ENCODE measurements around the gene C2orf74.
"Not testable (repeated sequence)": the region's sequence is repeated elsewhere in the genome, so short reads cannot be mapped to it uniquely, and the experiment has no call there.

C2orf74 gene

GRCh38 chr2:61175036-61175435 lies 13.0 kb downstream of the C2orf74 start:
- no peak for DNase-seq

- DNase-seq = peak; percentile 78 to 87
Observed at GRCh38 chr2:61176755-61177726, 15.1 kb downstream of the C2orf74 start.

GRCh38 chr2:61177727-61178549 lies 15.9 kb downstream of the C2orf74 start:
- peak in 1 of 2 experiments; percentile 23 for DNase-seq

- no peak for DNase-seq
Observed at GRCh38 chr2:61178603-61179545, 16.9 kb downstream of the C2orf74 start.

- DNase-seq = no peak
Observed at GRCh38 chr2:61179701-61180639, 18.0 kb downstream of the C2orf74 start.

GRCh38 chr2:61180686-61181085 lies 18.7 kb downstream of the C2orf74 start:
- DNase-seq = no peak

GRCh38 chr2:61181382-61182058 lies 19.5 kb downstream of the C2orf74 start:
- no peak for DNase-seq

- DNase-seq = no peak
Observed at GRCh38 chr2:61182059-61182383, 20.0 kb downstream of the C2orf74 start.

- DNase-seq = no peak
Observed at GRCh38 chr2:61183795-61184194, 21.8 kb downstream of the C2orf74 start.

GRCh38 chr2:61184263-61184662 lies 22.3 kb downstream of the C2orf74 start:
- DNase-seq = no peak

GRCh38 chr2:61185231-61185728 lies 23.3 kb downstream of the C2orf74 start:
- no peak for DNase-seq

- no peak for DNase-seq
Observed at GRCh38 chr2:61187085-61187484, 25.1 kb downstream of the C2orf74 start.

GRCh38 chr2:61193670-61194561 lies 31.9 kb downstream of the C2orf74 start:
- DNase-seq = peak in 1 of 2 experiments; percentile 6

GRCh38 chr2:61194646-61195045 lies 32.7 kb downstream of the C2orf74 start:
- DNase-seq = not testable (repeated sequence)

- no peak for DNase-seq
Observed at GRCh38 chr2:61196671-61197070, 34.7 kb downstream of the C2orf74 start.

- no peak for DNase-seq
Observed at GRCh38 chr2:61205132-61205531, 43.1 kb downstream of the C2orf74 start.

- no peak for DNase-seq
Observed at GRCh38 chr2:61210332-61210981, 48.5 kb downstream of the C2orf74 start.

GRCh38 chr2:61214171-61214570 lies 52.2 kb downstream of the C2orf74 start:
- DNase-seq = no peak
